ENCODE measurements around the gene SFMBT2. TPM values are rescaled to one million over a fixed set of nuclear protein-coding genes. Genes with fewer than 3 reads are reported as not detected.

The SFMBT2 gene
- total RNA-seq, 1 experiment from 2014 or later = 1.3 TPM

- ChIA-PET POLR2A (no interaction called here), CTCF (no interaction called here)
- Histone ChIP-seq H3K27ac (ENCODE audit: low read length) (no peak overlapping the region), H3K9me3 (ENCODE audit: control insufficient read depth, insufficient read depth, low read depth, low read length) (no peaks in the 10 kb centered on the region), H3K4me1 (ENCODE audit: control insufficient read depth, insufficient read depth, low read length) (no peaks in the 10 kb centered on the region), H3K4me3 (ENCODE audit: low read depth in 2 of 2, low read length in 2 of 2) (no peak overlapping the region), H3K27me3 (ENCODE audit: control insufficient read depth, insufficient read depth, low read length) (no peaks in the 10 kb centered on the region), H3K36me3 (ENCODE audit: control insufficient read depth, insufficient read depth, low read length) (no peaks in the 10 kb centered on the region)
- no peak for DNase-seq (ENCODE audit: low read depth, low spot score)
- intact Hi-C loops (cut with micrococcal nuclease; ENCODE audit: unreplicated experiment) = no loop called here
- no peak for ATAC-seq
- BruUV-seq (replicated peaks) = no TSS peak
- in situ Hi-C loops (cut with HindIII; ENCODE audit: low pct_unique_long_range_greater_than_20kb, low sequenced_read_pairs) = no loop called here
- TF ChIP-seq REST (IDR thresholded peaks at IDR 0.05; ENCODE audit: insufficient read depth in 1 of 2, low read depth in 2 of 2, low read length in 1 of 2) (no peak), SIN3A (IDR thresholded peaks at IDR 0.05; ENCODE audit: borderline replicate concordance, insufficient read depth, low read depth, low read length) (no peak), POLR2AphosphoS5 (IDR thresholded peaks at IDR 0.05; ENCODE audit: low read depth, low read length) (no peak), TCF7L2 (IDR thresholded peaks at IDR 0.05; ENCODE audit: low read depth, low read length) (no peak), CTCF (IDR thresholded peaks at IDR 0.05) (no peak)
Observed at GRCh38 chr10:7275761-7276440, 134.9 kb downstream of the SFMBT2 start.

- DNase-seq (ENCODE audit: low read depth, low spot score) = no peak
- ATAC-seq = no peak
- in situ Hi-C loops (cut with HindIII; ENCODE audit: low pct_unique_long_range_greater_than_20kb, low sequenced_read_pairs) = no loop called here
- POLR2A ChIA-PET = no interaction called here
- Histone ChIP-seq H3K9me3 (ENCODE audit: control insufficient read depth, insufficient read depth, low read depth, low read length) (no peaks in the 10 kb centered on the region), H3K36me3 (ENCODE audit: control insufficient read depth, insufficient read depth, low read length) (no peaks in the 10 kb centered on the region), H3K27ac (ENCODE audit: low read length) (no peak overlapping the region), H3K4me3 (ENCODE audit: low read depth in 2 of 2, low read length in 2 of 2) (no peak overlapping the region), H3K4me1 (ENCODE audit: control insufficient read depth, insufficient read depth, low read length) (no peaks in the 10 kb centered on the region), H3K27me3 (ENCODE audit: control insufficient read depth, insufficient read depth, low read length) (no peaks in the 10 kb centered on the region)
- no TSS peak for BruUV-seq (replicated peaks)
- TF ChIP-seq REST (IDR thresholded peaks at IDR 0.05; ENCODE audit: insufficient read depth in 1 of 2, low read depth in 2 of 2, low read length in 1 of 2) = no peak
- TF ChIP-seq TCF7L2 (IDR thresholded peaks at IDR 0.05; ENCODE audit: low read depth, low read length) = no peak
- TF ChIP-seq POLR2AphosphoS5 (IDR thresholded peaks at IDR 0.05; ENCODE audit: low read depth, low read length) = no peak
- no peak for TF ChIP-seq CTCF (IDR thresholded peaks at IDR 0.05)
- intact Hi-C loops (cut with micrococcal nuclease; ENCODE audit: unreplicated experiment) = no loop called here
- CTCF ChIA-PET = no interaction called here
Observed at GRCh38 chr10:7274293-7274692, 136.5 kb downstream of the SFMBT2 start.

Data from Panc1 (cell line).